Erythroblast (primary cell): ENCODE measurements around the gene RBM28.

Experiments
- DNase-seq, 2 experiments: peaks; one replicate each; lab custom pipeline; 2025; lab: John Stamatoyannopoulos, UW
- GATA1 ChIP-seq: IDR thresholded peaks from 2 replicates; pipeline ENCODE4 v1.6.1; 2011; ENCODE audit warnings: low read depth, mild to moderate bottlenecking, control low read depth, low read length, moderate library complexity
- POLR2A ChIP-seq: IDR thresholded peaks from 2 replicates; pipeline ENCODE4 v1.6.1; 2011; ENCODE audit warnings: mild to moderate bottlenecking, low read length

The RBM28 gene

DNA sequence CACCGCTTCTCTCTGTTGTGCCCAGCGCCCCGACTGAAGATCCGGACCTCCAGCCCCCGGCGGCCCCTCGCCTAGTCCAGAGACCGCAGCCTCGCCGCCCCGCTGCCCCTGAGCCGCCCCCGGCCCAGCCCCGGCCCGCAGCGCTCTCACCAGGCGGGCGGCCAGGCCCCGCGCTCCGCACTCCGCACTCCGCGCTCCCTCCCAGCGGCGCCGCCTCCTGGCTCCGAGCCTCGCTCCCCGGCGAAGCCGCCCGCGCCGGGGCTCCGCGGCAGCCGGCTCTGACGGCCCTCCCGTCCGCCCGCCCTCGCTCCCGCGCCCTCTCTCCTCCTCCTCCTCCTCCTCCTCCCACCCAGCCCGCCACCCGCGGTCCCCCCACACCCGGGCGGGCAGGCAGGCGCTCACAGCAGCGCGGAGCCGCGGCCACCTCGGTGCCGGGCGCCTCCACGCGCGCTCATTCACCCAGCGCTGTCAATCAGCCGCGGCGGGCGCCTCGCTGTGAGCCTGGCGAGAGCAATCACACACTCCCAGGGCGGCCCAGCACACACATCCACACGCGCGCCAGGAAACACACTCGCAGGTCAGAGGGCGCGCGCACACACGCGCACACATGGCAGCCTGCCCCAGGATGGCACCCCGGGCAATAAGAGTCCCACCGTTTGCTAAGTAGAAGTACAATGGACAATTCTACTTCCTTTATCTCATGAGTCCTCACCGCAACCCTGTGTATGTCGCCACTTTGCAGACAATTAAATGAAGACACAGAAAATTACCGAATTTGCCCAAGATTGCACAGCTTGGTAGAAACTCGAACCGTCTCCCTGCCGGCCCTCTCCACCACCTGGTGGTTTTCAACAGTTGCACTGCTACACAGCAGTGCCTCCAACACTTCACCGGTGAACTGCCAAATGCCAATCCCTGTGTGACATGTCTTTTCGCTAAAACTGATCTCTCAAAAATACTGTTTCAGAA lies 18.0 kb upstream of the RBM28 start, which contains the start of gene PRRT4:
Gene PRRT4 (minus strand): TSS at position 280 of the 969 bp plus-strand sequence.
- TF ChIP-seq POLR2A (no peak), GATA1 (no peak)
- peak in 1 of 2 experiments; percentile 26 for DNase-seq

DNA sequence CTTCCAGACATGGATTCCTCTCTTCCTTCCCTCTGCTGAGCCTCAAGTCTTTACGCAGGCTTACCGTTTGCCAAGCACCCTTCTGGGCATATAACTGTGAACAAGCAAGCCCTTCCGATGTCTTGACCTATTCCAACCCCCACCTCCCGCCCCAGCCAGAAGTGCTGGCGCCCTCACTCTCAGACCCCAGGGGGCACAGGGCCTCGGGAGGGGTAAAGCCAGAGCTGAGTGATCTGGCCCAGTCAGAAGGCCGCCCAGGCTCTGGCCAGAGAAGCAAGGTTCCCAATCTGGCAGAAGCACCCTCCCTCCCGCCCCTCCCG lies 16.6 kb upstream of the RBM28 start:
- TF ChIP-seq POLR2A (no peak), GATA1 (no peak)
- no peak for DNase-seq

DNA sequence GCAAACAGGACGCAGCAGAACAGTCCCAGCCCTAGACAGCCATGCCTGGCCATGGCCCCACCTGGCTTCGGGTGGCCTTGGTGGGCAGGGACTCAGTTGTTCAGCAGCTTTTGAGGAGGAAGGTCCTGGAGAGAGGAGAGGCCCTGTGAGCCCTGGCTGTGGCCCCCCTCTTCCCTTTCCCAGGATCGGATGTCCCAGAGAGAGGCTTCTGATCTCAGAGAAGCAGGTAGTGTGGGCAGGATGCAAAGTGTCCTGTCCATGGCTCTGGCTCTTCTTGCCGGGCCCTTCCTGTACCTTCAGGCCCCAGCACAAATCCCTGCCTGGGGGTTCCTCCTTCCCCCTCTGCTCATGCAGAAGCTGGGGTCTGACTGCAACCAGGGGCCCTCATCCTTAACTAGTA lies 16.2 kb upstream of the RBM28 start:
- no peak for DNase-seq
- TF ChIP-seq POLR2A: no peak
- no peak for TF ChIP-seq GATA1

DNA sequence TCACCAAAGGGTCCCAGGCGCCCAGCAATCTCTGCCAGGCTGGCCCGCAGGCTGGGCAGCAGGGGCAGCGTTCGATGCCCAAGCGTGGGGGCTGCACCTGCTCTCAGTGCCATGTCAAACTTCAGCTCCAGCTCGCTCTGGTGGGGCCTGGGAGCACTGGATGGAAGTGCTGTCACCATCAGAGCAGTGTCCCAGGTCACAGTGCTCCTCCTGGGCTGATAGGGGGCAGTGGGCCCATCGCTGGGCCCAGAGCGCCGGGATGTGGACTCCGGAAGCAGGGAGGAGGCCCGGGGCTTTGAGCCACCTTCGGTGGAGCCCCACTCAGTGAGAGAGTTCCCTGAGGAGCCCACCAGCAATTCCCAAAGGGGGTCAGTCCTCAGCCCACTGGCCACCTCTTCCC lies 15.6 kb upstream of the RBM28 start:
- TF ChIP-seq GATA1 (no peak), POLR2A (no peak)
- DNase-seq: no peak

DNA sequence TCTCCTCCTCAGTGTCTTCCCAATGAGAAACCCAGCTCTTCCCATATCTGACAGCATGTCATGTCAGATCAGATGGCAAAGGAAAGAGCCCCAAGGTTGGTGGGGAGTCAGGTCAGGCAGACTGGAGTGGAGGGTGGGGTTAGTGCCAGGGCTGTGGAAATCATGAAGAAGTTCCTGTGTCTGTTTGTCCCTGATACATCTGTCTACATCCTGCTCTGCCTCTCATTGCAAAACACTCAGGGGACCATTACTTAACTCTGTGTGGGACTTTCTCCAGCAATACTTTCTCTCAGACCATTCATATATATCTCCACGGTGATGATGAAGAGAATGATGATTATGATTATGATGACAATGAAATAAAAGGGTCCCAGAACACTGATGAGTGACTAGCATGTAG lies 14.5 kb upstream of the RBM28 start:
- DNase-seq: no peak

DNA sequence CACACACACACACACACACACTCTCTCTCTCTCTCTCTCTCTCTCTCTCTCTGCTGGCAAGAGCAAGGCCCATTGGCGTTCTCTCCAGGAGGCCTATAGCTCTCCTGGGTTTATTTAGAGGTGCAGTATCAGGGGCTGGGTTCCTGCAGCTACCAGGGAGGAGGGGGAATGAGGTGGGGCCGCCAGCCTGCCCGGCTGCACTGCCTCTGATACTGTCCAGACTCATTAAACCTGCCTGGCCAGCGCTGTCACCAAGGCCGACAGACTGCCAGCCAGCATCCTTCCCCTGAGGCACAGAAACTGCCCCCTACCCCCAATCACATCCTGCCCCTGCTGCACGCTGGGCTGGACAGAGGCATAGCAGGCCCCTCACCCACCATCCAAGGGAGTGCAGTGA lies 13.5 kb upstream of the RBM28 start:
- no peak for DNase-seq
- TF ChIP-seq GATA1 (no peak), POLR2A (no peak)

More for the DNA sequence above, 14.5 kb upstream of the RBM28 start:
- TF ChIP-seq GATA1: no peak

DNA sequence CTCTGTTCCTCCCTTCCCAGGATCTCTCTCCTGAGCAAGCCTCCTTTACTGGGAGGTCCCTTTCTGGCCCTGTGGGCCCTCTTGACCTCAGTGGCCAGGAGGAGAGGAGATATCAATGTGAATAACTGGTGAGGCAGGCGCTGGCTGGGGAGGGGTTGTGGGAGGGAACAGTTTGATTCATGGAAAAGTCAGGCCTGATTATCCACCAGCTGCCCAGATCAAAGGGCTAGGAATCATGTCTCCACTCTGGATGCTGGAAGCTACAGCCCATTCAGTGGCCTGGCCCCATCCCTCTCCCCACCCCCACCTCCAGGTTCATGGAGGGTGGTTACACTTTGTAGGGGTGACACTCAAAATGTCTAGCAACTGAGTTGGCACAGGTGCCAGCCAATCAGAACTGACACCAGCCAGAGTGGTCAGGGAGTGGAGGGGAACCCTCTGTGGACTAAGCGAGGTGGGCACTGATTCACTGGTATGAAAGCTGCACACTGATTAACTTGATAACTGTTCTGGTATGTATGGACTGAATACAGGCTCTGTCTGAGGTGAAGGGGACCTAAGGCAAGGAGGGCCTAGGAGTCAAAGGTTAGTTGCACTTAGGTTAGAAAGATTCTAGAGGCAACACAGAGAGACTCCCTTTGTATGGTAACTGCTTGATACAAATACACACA lies 13.0 kb upstream of the RBM28 start:
- TF ChIP-seq GATA1 (no peak), POLR2A (no peak)
- DNase-seq: no peak

DNA sequence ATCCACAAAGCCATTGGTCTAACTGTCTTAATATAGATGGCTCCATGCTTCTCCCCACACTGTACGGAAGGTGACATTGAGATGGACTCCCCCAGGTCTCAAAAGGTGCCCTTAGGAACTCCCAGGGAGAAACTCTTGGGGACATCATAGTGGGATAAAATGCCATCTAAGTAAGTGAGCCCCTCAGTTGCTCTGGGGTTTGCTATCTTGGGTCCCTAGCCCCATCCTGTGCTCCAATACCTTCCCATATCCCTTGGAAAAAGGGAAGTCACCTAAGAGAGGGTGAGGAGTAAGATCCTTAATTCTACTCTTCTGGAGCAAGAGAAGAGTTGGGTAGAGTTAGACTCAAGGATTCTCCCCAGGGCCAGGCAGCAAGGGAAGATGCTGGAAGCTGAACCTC lies 9.9 kb upstream of the RBM28 start:
- no peak for TF ChIP-seq POLR2A
- no peak for TF ChIP-seq GATA1
- DNase-seq: no peak

DNA sequence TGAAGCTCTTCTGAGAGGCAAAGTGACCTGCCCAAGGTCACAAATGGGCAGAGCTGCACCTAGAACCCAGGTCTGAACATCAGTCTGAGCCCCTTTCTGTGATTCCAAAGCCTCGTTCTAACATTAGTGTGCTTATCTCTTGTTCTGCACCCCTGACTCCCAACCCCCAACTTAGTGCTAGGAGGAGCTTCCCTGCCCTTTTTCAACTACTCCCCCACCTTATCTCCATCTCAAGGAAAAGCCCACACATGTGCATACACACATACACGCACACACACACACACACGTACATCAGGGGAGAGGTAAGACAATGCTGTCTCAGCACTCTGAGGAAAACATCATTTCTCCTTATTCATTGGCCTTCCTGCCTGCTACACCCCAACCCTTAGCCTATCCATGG lies 9.5 kb upstream of the RBM28 start:
- no peak for TF ChIP-seq POLR2A
- TF ChIP-seq GATA1: no peak
- no peak for DNase-seq

DNA sequence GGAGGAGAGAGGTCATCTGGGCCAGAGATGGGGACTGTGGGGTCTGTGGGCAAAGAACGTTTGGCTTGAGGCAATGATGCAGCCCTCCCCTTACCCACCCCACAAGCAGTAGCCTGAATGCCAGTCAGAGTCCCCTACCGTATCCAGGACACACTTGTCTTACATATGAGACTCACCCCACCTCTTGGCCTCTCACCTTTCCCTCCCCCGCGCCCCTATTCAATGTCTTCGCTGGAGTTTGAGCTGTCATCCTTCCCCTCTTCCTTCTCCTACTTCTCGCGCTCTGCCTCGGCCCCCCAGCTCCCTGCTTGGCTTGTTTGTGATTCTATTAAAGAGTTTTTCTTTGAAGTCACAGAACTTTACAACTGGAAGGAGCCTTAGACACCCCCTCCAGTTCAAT lies 8.9 kb upstream of the RBM28 start:
- TF ChIP-seq GATA1 (no peak), POLR2A (no peak)
- no peak for DNase-seq

DNA sequence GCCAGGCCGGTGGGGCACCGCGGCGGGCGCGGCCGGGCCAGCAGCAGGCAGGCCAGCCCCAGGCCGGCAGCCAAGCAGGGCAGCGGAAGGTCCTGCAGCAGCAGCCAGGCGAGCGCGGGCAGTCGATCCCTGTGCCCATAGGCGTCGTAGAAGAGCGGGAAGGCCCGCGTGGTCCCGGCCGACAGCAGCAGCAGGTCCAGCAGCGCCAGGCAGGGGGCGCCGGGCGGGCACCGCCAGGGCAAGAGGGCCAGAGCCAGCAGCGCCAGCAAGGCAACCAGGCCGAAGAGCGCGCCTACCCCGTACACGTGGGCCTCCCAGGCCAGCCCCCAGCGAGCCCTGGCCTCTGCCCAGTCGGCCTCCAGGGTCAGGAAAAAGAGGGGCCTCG lies 8.4 kb upstream of the RBM28 start:
- TF ChIP-seq POLR2A: no peak
- TF ChIP-seq GATA1: no peak
- peak; percentile 36 to 56 for DNase-seq

DNA sequence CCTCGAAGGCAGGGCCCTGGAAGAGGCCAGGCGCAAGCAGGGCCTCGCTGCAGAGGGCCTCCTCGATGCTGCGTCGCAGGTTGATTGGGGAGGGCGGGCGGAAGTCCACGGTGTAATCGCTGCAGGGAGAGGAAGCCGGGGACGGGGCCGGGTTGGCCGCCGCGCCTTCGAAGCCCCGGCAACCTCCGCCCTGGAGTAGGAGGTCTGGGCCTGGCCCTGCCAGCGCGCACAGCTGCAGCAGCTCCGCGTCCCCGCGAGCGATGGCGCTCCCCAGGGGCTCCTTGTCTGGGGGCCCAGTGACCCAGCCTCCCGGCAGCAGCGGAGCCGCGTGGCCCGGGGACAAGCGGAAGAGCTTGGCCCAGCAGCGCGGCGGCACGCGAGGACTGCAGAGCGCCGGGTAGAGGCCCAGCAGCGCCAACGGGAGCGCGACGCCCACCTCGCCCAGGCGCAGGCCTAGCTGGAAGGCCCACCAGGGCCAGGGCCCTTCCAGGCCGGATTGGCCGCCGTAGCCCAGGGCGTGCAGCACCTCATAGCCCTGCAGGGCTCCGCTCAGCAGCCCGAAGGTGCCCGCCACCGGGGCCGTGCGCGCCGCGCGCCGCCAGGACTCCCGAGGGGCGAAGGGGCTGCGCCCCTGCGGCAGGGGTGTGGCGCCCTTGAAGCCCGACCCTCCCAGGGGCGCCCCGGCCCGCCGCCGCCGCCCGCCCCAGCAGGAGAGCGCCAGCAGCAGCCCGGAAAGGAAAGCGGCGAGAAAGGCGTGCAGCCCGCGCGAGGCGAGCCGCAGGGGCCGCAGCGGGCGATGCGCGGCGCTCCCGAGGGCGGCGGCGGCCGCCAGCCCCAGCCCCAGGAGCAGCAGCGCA lies 7.8 kb upstream of the RBM28 start:
- DNase-seq: no peak
- TF ChIP-seq GATA1: no peak
- TF ChIP-seq POLR2A: no peak

DNA sequence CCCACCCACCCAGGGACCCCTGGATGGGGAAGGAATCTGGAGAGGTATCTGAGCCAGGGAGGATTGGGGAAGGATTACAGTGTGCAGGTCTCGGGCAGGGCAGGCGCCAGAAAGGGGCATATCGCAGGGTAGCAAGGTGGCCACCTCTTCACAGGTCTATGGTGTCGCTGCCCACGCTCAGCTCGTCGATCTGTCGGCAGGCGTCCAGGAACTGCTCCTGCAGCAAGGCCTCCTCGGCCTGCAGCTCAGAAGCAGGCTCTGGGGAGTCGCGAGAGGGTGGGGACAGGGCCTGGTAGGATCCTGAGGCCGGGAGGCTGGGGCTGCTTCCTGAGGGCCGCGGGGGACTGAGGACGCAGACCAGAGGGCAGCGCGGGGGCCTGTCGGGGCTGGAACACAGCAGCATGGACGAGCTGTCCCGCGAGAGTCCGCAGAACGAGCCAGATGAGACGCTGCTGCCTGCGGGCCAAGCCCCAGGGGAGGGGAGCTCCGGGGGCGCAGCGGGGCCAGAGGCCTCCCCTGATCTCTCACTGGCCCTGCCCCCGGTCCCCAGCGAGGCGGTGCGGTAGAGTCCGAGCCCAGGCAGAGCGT lies 7.1 kb upstream of the RBM28 start:
- TF ChIP-seq GATA1 (no peak), POLR2A (no peak)
- no peak for DNase-seq
